H1 (cell line): ENCODE results near the gene TNXB. TPM values are rescaled to one million over a fixed set of nuclear protein-coding genes. Genes with fewer than 3 reads are reported as not detected.
A peak's percentile ranks its signal among the peaks of the same experiment; 100 is the strongest.

Source experiments
- CTCF ChIA-PET: fragments of 300-600 bp; sonication (Branson Sonifier 250); formaldehyde crosslinking; loops from one replicate; lab custom pipeline; 2021; ENCODE audit not compliant: partially characterized antibody; lab: Charles Lee
- POLR2A ChIA-PET: fragments of 300-600 bp; sonication (Branson Sonifier 250); formaldehyde crosslinking; loops from one replicate; lab custom pipeline; 2021; ENCODE audit warnings: inconsistent platforms; ENCODE audit not compliant: partially characterized antibody; lab: Charles Lee
- DNase-seq, 2 experiments: peaks; one replicate each; pipeline versions ENCODE4 v3.0.0 to v3.0.0-alpha.2; 2010 to 2022; ENCODE audit warnings: low spot score in 2 of 2, low read depth in 1 of 2, mixed read lengths in 1 of 2
- FAIRE-seq: peaks from 2 replicates; lab custom pipeline; 2011; peaks lifted over from hg19 to GRCh38; lab: Jason Lieb, UNC
- H2AFZ ChIP-seq: 2 replicates; pipeline ENCODE4 v1.8.1; 2012; ENCODE audit warnings: low read length, inconsistent platforms
- H2AK5ac ChIP-seq: 2 replicates; pipeline ENCODE4 v1.6.1; 2013; ENCODE audit warnings: low read depth, low read length
- H2BK120ac ChIP-seq: replicated peaks from 2 replicates; pipeline ENCODE3; 2013; ENCODE audit warnings: low read depth, low read length, inconsistent platforms
- H2BK12ac ChIP-seq: 2 replicates; pipeline ENCODE4 v1.6.1; 2013; ENCODE audit warnings: low read depth, low read length
- H2BK15ac ChIP-seq: 2 replicates; pipeline ENCODE4 v1.6.1; 2013; ENCODE audit warnings: low read length
- H2BK20ac ChIP-seq: 2 replicates; pipeline ENCODE4 v1.6.1; 2013; ENCODE audit warnings: low read length
- H2BK5ac ChIP-seq: 2 replicates; pipeline ENCODE4 v1.6.1; 2013; ENCODE audit warnings: low read depth, low read length
- H3K14ac ChIP-seq: 2 replicates; pipeline ENCODE4 v1.6.1; 2013; ENCODE audit warnings: inconsistent platforms; ENCODE audit not compliant: insufficient read length
- H3K18ac ChIP-seq: 2 replicates; pipeline ENCODE4 v1.6.1; 2013; ENCODE audit warnings: low read length; ENCODE audit errors: extremely low read depth
- H3K23ac ChIP-seq: 2 replicates; pipeline ENCODE4 v1.6.1; 2013; ENCODE audit warnings: inconsistent platforms; ENCODE audit not compliant: insufficient read length
- H3K23me2 ChIP-seq: 2 replicates; pipeline ENCODE4 v1.6.1; 2013; ENCODE audit warnings: low read depth, low read length
- H3K27ac ChIP-seq: 2 replicates; pipeline ENCODE4 v1.6.1; 2011; ENCODE audit warnings: low read depth, low read length, inconsistent platforms
- H3K27me3 ChIP-seq, 4 experiments: replicated peaks in 1 of 4; 1 replicate in 1 of 4; 2 replicates in 3 of 4; pipeline versions ENCODE4 v1.6.1 to v1.8.1; 2011 to 2013; ENCODE audit warnings: low read length in 3 of 4, mild to moderate bottlenecking in 3 of 4, inconsistent platforms in 2 of 4, mixed read lengths in 2 of 4, moderate library complexity in 1 of 4; ENCODE audit not compliant: control insufficient read depth in 3 of 4, insufficient read depth in 3 of 4; ENCODE audit errors: extremely low read depth in 1 of 4
- H3K36me3 ChIP-seq, 4 experiments: 2 replicates each; pipeline versions ENCODE4 v1.6.1 to v1.8.1; 2011 to 2013; ENCODE audit warnings: mild to moderate bottlenecking in 4 of 4, low read length in 3 of 4, moderate library complexity in 2 of 4, control low read depth in 1 of 4, inconsistent platforms in 1 of 4; ENCODE audit not compliant: insufficient read depth in 4 of 4, control insufficient read depth in 2 of 4
- H3K4ac ChIP-seq: replicated peaks from 2 replicates; pipeline ENCODE3; 2013; ENCODE audit warnings: low read length, low read depth, mixed read lengths, inconsistent platforms; ENCODE audit not compliant: insufficient read length
- H3K4me1 ChIP-seq, 4 experiments: replicated peaks in 1 of 4; 1 replicate in 1 of 4; 2 replicates in 3 of 4; pipeline versions ENCODE4 v1.6.1 to v1.8.1; 2011 to 2013; ENCODE audit warnings: low read length in 3 of 4, inconsistent platforms in 2 of 4, mixed read lengths in 1 of 4; ENCODE audit not compliant: insufficient read depth in 4 of 4, control insufficient read depth in 3 of 4
- H3K4me2 ChIP-seq, 2 experiments: 2 replicates each; pipeline versions ENCODE4 v1.6.1 to v1.8.1; 2011 to 2013; ENCODE audit warnings: low read depth in 2 of 2, low read length in 2 of 2, control low read depth in 1 of 2, inconsistent platforms in 1 of 2, mild to moderate bottlenecking in 1 of 2; ENCODE audit not compliant: insufficient read depth in 1 of 2
- H3K4me3 ChIP-seq, 4 experiments: fragments of 200-600, 300-600 bp in 1 of 4; sonication (generic), shearing (Covaris generic), sonication (Bioruptor Twin) in 1 of 4; 2 replicates each; pipeline versions ENCODE4 v1.5.1 to v1.8.1; 2011 to 2016; ENCODE audit warnings: low read length in 4 of 4, low read depth in 3 of 4, control low read depth in 2 of 4, inconsistent platforms in 2 of 4, mild to moderate bottlenecking in 2 of 4, mixed read lengths in 1 of 4, moderate library complexity in 1 of 4; ENCODE audit not compliant: insufficient read depth in 2 of 4; ENCODE audit errors: extremely low read depth in 1 of 4
- H3K56ac ChIP-seq: replicated peaks from 2 replicates; pipeline ENCODE3; 2013; ENCODE audit warnings: low read depth, mild to moderate bottlenecking, mixed read lengths, low read length, inconsistent platforms; ENCODE audit not compliant: insufficient read length
- H3K79me1 ChIP-seq: 2 replicates; pipeline ENCODE4 v1.6.1; 2013; ENCODE audit warnings: low read depth, low read length, control low read depth
- H3K79me2 ChIP-seq, 2 experiments: 2 replicates each; pipeline versions ENCODE4 v1.6.1 to v1.8.1; 2012 to 2013; ENCODE audit warnings: low read length in 2 of 2, mild to moderate bottlenecking in 2 of 2, inconsistent platforms in 1 of 2; ENCODE audit not compliant: insufficient read depth in 2 of 2, control insufficient read depth in 1 of 2
- H3K9ac ChIP-seq, 4 experiments: replicated peaks in 1 of 4; 1 replicate in 1 of 4; 2 replicates in 3 of 4; pipeline versions ENCODE4 v1.6.1 to v1.8.1; 2011 to 2013; ENCODE audit warnings: low read depth in 3 of 4, low read length in 3 of 4, control low read depth in 2 of 4, mild to moderate bottlenecking in 2 of 4, moderate library complexity in 2 of 4, inconsistent platforms in 1 of 4; ENCODE audit errors: extremely low read depth in 1 of 4
- H3K9me3 ChIP-seq, 2 experiments: 2 replicates each; pipeline versions ENCODE4 v1.6.1 to v1.8.1; 2012 to 2013; ENCODE audit warnings: mild to moderate bottlenecking in 2 of 2, moderate library complexity in 2 of 2, control low read depth in 1 of 2, inconsistent platforms in 1 of 2, low read depth in 1 of 2, low read length in 1 of 2, mixed read lengths in 1 of 2; ENCODE audit not compliant: insufficient read depth in 2 of 2
- H4K20me1 ChIP-seq, 2 experiments: replicated peaks in 1 of 2; 2 replicates each; pipeline versions ENCODE3 to v1.8.1; 2011 to 2013; ENCODE audit warnings: inconsistent platforms in 2 of 2, low read length in 2 of 2, mild to moderate bottlenecking in 1 of 2; ENCODE audit not compliant: insufficient read depth in 2 of 2, control insufficient read depth in 1 of 2
- H4K5ac ChIP-seq: 2 replicates; pipeline ENCODE4 v1.6.1; 2013; ENCODE audit warnings: low read length, low read depth, mixed read lengths, inconsistent platforms; ENCODE audit not compliant: insufficient read length
- H4K8ac ChIP-seq: 2 replicates; pipeline ENCODE4 v1.8.0; 2013; ENCODE audit warnings: mild to moderate bottlenecking, moderate library complexity, low read length, inconsistent platforms; ENCODE audit not compliant: insufficient read depth; ENCODE audit errors: extremely low read depth
- H4K91ac ChIP-seq: replicated peaks from 2 replicates; pipeline ENCODE3; 2013; ENCODE audit warnings: low read length, mixed read lengths, inconsistent platforms; ENCODE audit not compliant: insufficient read length
- CTBP2 ChIP-seq: IDR thresholded peaks from 2 replicates; pipeline ENCODE4 v1.7.0; 2011; ENCODE audit warnings: borderline replicate concordance, mild to moderate bottlenecking, moderate library complexity, mixed read lengths, low read length; ENCODE audit not compliant: insufficient read depth, insufficient read length
- KDM5A ChIP-seq: fragments of 200-600 bp; IDR thresholded peaks from 2 replicates; pipeline ENCODE4 v1.7.1; 2012; ENCODE audit warnings: mild to moderate bottlenecking, low read length, inconsistent platforms, mixed read lengths
- RBBP5 ChIP-seq: IDR thresholded peaks from 2 replicates; pipeline ENCODE4 v1.7.1; 2012; ENCODE audit warnings: low read depth, mild to moderate bottlenecking, inconsistent platforms, low read length, moderate library complexity, borderline replicate concordance
- RXRA ChIP-seq: IDR thresholded peaks from 2 replicates; pipeline ENCODE4 v1.6.1; 2011; ENCODE audit warnings: low read depth, mild to moderate bottlenecking, low read length, moderate library complexity; ENCODE audit not compliant: insufficient read depth
- SIN3A ChIP-seq, 2 experiments: IDR thresholded peaks in 1 of 2; conservative IDR thresholded peaks in 1 of 2; 2 replicates each; pipeline ENCODE4 v1.6.1; 2011 to 2012; ENCODE audit warnings: low read length in 2 of 2, improper control_type of control experiment in 1 of 2, low read depth in 1 of 2, mild to moderate bottlenecking in 1 of 2
- YY1 ChIP-seq: IDR thresholded peaks from 2 replicates; pipeline ENCODE4 v1.6.1; 2011; ENCODE audit warnings: low read depth, mild to moderate bottlenecking, low read length
- WGBS, 2 experiments: shearing (Covaris generic) in 1 of 2; methylation state at CpG; one replicate each; pipeline versions ENCODE4 v1.1.6 to v1.1.7; 2013 to 2015; ENCODE audit warnings: low lambda C conversion rate in 2 of 2, mixed read lengths in 2 of 2, inconsistent platforms in 1 of 2, low coverage in 1 of 2, missing lambda C conversion rate in 1 of 2; ENCODE audit not compliant: insufficient replicate concordance in 2 of 2, insufficient coverage in 1 of 2, insufficient read length in 1 of 2; ENCODE audit errors: extremely low coverage in 1 of 2, missing lambda C conversion rate in 1 of 2; 5-methylcytosine and 5-hydroxymethylcytosine counted together
- polyA plus RNA-seq, 7 experiments: library from polyadenylated mRNA; depleted of rRNA in 3 of 7; stranded (reverse) in 5 of 7; unstranded in 2 of 7; fragments of >200 nt in 5 of 7; fragments of 200-250 nt in 2 of 7; gene quantifications; 1 replicate in 5 of 7; 2 replicates in 1 of 7; 4 replicates in 1 of 7; pipeline versions ENCODE4 v1.2.1 to v1.2.3, GENCODE V29; 2011 to 2013; ENCODE audit warnings: missing spikeins in 2 of 7, mixed read lengths in 2 of 7
- total RNA-seq: library from RNA; stranded (reverse); fragmentation: NEBNext Ultra II Directional; extraction: Animal tissue kit (Norgen Biotek cat#: 25700); gene quantifications from 2 replicates; pipeline ENCODE4 v1.2.1, GENCODE V29; 2021
- TF ChIP-seq, protein P1 (sequence below), 3 experiments: IDR thresholded peaks; 1 replicate in 2 of 3; 2 replicates in 1 of 3; pipeline versions ENCODE4 v1.5.1 to v1.6.1; 2011; ENCODE audit warnings: low read length in 3 of 3, mild to moderate bottlenecking in 3 of 3, inconsistent platforms in 2 of 3, low read depth in 1 of 3, moderate library complexity in 1 of 3; ENCODE audit not compliant: insufficient read depth in 1 of 3; ENCODE audit errors: control extremely low read depth in 1 of 3

TNXB gene
- total and polyA plus RNA-seq, 2 of the 8 experiments (the other 6 are each of a cell fraction or from before 2014, with no cell fraction given) = 3.1 to 4.8 TPM

GRCh38 chr6:32149092-32149755, 40.1 kb upstream of the TNXB start:
- Histone ChIP-seq H3K14ac (no peak overlapping the region), H3K9me3 (no peaks in the 10 kb centered on the region), H3K18ac (peak overlapping the region; percentile 32; the same call in 1 of the 2 replicates), H2BK20ac (no peak overlapping the region), H3K79me2 (no peaks in the 10 kb centered on the region), H2AFZ (peak overlapping the region; percentile 67; the same call in 1 of the 2 replicates), H3K79me1 (no peaks in the 10 kb centered on the region), H4K91ac (no peak overlapping the region), H3K4me1 (peaks cover 10 to 33% (median 16%) of the 10 kb centered on the region in 4 experiments), H2BK15ac (no peak overlapping the region; the same call in 1 of the 2 replicates), H3K4me2 (peak overlapping the region; percentile 94 to 100), H2BK12ac (no peak overlapping the region; the same call in 1 of the 2 replicates), H3K4me3 (peak overlapping the region; percentile 46 to 76 (median 70)), H3K4ac (no peak overlapping the region), H2AK5ac (no peak overlapping the region), H3K27ac (no peak overlapping the region), H4K5ac (no peak overlapping the region), H3K9ac (peak overlapping the region in 3 of 4 experiments; percentile 33 to 47 (median 34); a peak in 1 of 7 replicates), H2BK120ac (no peak overlapping the region), H4K20me1 (no peaks in the 10 kb centered on the region), H3K27me3 (peaks cover 4 to 41% (median 37%) of the 10 kb centered on the region in 4 experiments), H2BK5ac (no peak overlapping the region), H3K36me3 (no peaks in the 10 kb centered on the region), H3K56ac (no peak overlapping the region), H3K23ac (no peak overlapping the region), H3K23me2 (peaks cover 22% of the 10 kb centered on the region), H4K8ac (peak overlapping the region; percentile 85; the same call in 1 of the 2 replicates)
- CTCF ChIA-PET = interaction anchor here (0.8 to 4.7 kb wide), 17 partner anchors 13 to 264 kb away, joined by 3 to 23 read pairs (median 4); partner anchors contain the start of genes ATF6B, GPSM3 and PBX2
- POLR2A ChIA-PET = interaction anchor here (0.8 to 9.2 kb wide), 11 partner anchors 10 to 822 kb away, joined by 3 to 70 read pairs (median 5); partner anchors contain the start of genes AGPAT1, ATF6B, FKBPL and GPSM3
- DNase-seq (no peak), FAIRE-seq (no peak)
- 13% methylated on average over 43 of the region's 47 CpGs; no CpG with 5 or more reads in 1 of the 2 experiments for WGBS, 2 experiments
- TF ChIP-seq YY1 (0 out of 2 replicates have a peak, but pooled peaks have one; percentile 6), SIN3A (conservative IDR thresholded peaks at IDR 0.05 in 1 of 2, IDR thresholded peaks at IDR 0.05 in 1 of 2; ENCODE audit: low read depth in 1 of 2, low read length in 2 of 2) (0 out of 4 replicates have a peak, but pooled peaks of 1 of the 2 experiments have one; percentile 13), RBBP5 (0 out of 2 replicates have a peak, but pooled peaks have one; percentile 36), KDM5A (no peak), RXRA (no peak), CTBP2 (no peak)
- TF ChIP-seq, protein P1, sequence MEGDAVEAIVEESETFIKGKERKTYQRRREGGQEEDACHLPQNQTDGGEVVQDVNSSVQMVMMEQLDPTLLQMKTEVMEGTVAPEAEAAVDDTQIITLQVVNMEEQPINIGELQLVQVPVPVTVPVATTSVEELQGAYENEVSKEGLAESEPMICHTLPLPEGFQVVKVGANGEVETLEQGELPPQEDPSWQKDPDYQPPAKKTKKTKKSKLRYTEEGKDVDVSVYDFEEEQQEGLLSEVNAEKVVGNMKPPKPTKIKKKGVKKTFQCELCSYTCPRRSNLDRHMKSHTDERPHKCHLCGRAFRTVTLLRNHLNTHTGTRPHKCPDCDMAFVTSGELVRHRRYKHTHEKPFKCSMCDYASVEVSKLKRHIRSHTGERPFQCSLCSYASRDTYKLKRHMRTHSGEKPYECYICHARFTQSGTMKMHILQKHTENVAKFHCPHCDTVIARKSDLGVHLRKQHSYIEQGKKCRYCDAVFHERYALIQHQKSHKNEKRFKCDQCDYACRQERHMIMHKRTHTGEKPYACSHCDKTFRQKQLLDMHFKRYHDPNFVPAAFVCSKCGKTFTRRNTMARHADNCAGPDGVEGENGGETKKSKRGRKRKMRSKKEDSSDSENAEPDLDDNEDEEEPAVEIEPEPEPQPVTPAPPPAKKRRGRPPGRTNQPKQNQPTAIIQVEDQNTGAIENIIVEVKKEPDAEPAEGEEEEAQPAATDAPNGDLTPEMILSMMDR (IDR thresholded peaks at IDR 0.05; ENCODE audit: control extremely low read depth in 1 of 3, insufficient read depth in 1 of 3, low read depth in 1 of 3, low read length in 3 of 3) = no peak
